ENCODE results near the gene IQGAP2. TPM values are rescaled to one million over a fixed set of nuclear protein-coding genes. Genes with fewer than 3 reads are reported as not detected.
A peak's percentile ranks its signal among the peaks of the same experiment; 100 is the strongest.
"Not testable (repeated sequence)": the region's sequence is repeated elsewhere in the genome, so short reads cannot be mapped to it uniquely, and the experiment has no call there.

Gene IQGAP2
- total RNA-seq, 3 donors from 2014 or later (not counting 1 experiment from before 2014, with no cell fraction given), result 172 to 218 (median 207) TPM

- WGBS (ENCODE audit: insufficient coverage), result 55% methylated on average over 1 of the region's 1 CpG
Observed at GRCh38 chr5:76433261-76433660, 30.2 kb downstream of the IQGAP2 start.

DNA sequence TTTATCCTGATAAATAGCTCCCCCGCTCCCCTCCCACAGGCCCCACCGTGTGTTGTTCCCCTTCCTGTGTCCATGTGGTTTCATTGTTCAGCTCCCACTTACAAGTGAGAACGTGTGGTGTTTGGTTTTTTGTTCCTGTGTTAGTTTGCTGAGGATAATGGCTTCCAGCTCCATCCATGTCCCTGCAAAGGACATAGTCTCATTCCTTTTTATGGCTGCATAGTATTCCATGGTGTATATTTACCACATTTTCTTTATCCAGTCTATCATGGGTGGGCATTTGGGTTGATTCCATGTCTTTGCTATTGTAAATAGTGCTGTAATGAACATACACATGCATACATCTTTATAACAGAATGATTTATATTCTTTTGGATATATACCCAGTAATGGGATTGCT lies 34.4 kb downstream of the IQGAP2 start:
- not testable (repeated sequence) for H3K27me3 ChIP-seq (ENCODE audit: control insufficient read depth, insufficient read depth, low read length); H3K4me3 ChIP-seq (ENCODE audit: low read length); H3K36me3 Mint-ChIP-seq; H3K4me1 ChIP-seq (ENCODE audit: control insufficient read depth, insufficient read depth, low read length); H3K9me3 Mint-ChIP-seq; DNase-seq; H3K4me3 Mint-ChIP-seq; H3K27me3 Mint-ChIP-seq (ENCODE audit: low read depth in 2 of 2); H3K27ac ChIP-seq (ENCODE audit: low read length); H3K36me3 ChIP-seq (ENCODE audit: control insufficient read depth, insufficient read depth, low read length); ATAC-seq; H3K9me3 ChIP-seq (ENCODE audit: control insufficient read depth, insufficient read depth, low read length)
- Mint-ChIP-seq H3K27ac (peak overlapping the region; percentile 73 to 79), H3K4me1 (peaks cover 77 to 82% of the 10 kb centered on the region in 2 donors)
- intact Hi-C loops (cut with micrococcal nuclease), result loop anchor here (5.0 kb wide), 1 partner anchor 35 kb away; no protein-coding TSS in a partner anchor
- 80% methylated on average over 2 of the region's 3 CpGs for WGBS (ENCODE audit: insufficient coverage)

More at GRCh38 chr5:76433261-76433660, 30.2 kb downstream of the IQGAP2 start:
- no peak overlapping the region for H3K4me3 ChIP-seq (ENCODE audit: low read length)
- H3K4me1 Mint-ChIP-seq, result peaks cover 60 to 64% of the 10 kb centered on the region in 2 donors
- H3K36me3 Mint-ChIP-seq, result no peaks in the 10 kb centered on the region
- TF ChIP-seq CTCF (IDR thresholded peaks at IDR 0.05), result no peak
- peak overlapping the region; percentile 84 to 87 for H3K27ac Mint-ChIP-seq
- peak overlapping the region; percentile 13 for H3K4me3 Mint-ChIP-seq
- intact Hi-C loops (cut with micrococcal nuclease), result no loop called here
- no peaks in the 10 kb centered on the region for H3K27me3 ChIP-seq (ENCODE audit: control insufficient read depth, insufficient read depth, low read length)
- H3K36me3 ChIP-seq (ENCODE audit: control insufficient read depth, insufficient read depth, low read length), result no peaks in the 10 kb centered on the region
- H3K9me3 Mint-ChIP-seq, result peaks cover 0 to 2% of the 10 kb centered on the region in 2 donors
- H3K27me3 Mint-ChIP-seq (ENCODE audit: low read depth in 2 of 2), result no peaks in the 10 kb centered on the region
- H3K9me3 ChIP-seq (ENCODE audit: control insufficient read depth, insufficient read depth, low read length), result peaks cover 5% of the 10 kb centered on the region
- H3K4me1 ChIP-seq (ENCODE audit: control insufficient read depth, insufficient read depth, low read length), result peaks cover 7% of the 10 kb centered on the region
- DNase-seq (no peak), ATAC-seq (no peak)
- no peak overlapping the region for H3K27ac ChIP-seq (ENCODE audit: low read length)

DNA sequence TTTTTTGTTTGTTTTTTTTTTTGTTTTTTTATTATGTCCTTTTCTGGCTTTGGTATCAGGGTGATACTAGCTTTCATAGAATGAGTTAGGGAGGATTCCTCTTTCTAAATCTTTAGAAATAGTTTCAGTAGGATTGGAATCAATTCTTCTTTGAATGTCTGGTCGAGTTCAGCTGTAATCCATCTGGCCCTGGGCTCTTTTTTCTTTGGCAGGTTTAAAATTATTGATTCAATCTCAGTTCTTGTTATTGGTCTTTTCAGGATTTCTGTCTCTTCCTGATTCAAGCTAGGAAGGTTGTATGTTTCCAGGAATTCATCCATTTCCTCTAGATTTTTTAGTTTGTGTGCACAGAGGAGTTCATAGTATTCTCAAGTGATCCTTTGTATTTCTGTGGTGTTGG lies 34.9 kb downstream of the IQGAP2 start:
- no peak overlapping the region for H3K4me3 Mint-ChIP-seq

DNA sequence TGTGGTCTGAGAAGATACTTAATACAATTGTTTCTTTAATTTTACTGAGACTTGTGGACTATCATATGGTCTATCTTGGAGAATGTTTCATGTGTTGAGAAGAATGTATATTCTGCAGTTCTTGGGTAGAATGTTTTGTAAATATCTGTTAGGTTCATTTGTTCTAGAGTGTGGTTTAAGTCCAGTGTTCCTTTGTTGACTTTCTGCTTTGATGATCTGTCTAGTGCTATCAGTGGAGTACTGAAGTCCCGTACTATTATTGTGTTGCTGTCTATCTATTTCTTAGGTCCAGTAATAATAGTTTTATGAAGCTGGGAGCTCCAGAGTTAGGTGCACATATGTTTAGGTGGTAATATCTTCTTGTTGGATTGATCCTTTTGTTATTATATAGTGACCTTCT lies 36.1 kb downstream of the IQGAP2 start:
- Histone ChIP-seq H3K9me3 (ENCODE audit: control insufficient read depth, insufficient read depth, low read length) (peaks cover 5% of the 10 kb centered on the region), H3K27me3 (ENCODE audit: control insufficient read depth, insufficient read depth, low read length) (no peaks in the 10 kb centered on the region), H3K27ac (ENCODE audit: low read length) (no peak overlapping the region), H3K4me3 (ENCODE audit: low read length) (no peak overlapping the region), H3K4me1 (ENCODE audit: control insufficient read depth, insufficient read depth, low read length) (peaks cover 5% of the 10 kb centered on the region), H3K36me3 (ENCODE audit: control insufficient read depth, insufficient read depth, low read length) (peaks cover 3% of the 10 kb centered on the region)
- TF ChIP-seq CTCF (IDR thresholded peaks at IDR 0.05), result no peak
- Mint-ChIP-seq H3K27me3 (ENCODE audit: low read depth in 2 of 2) (no peaks in the 10 kb centered on the region), H3K27ac (peak overlapping the region; percentile 73 to 79), H3K36me3 (no peaks in the 10 kb centered on the region), H3K4me3 (no peak overlapping the region), H3K4me1 (peaks cover 76 to 79% of the 10 kb centered on the region in 2 donors), H3K9me3 (peaks cover 0 to 2% of the 10 kb centered on the region in 2 donors)
- 74% methylated on average over 1 of the region's 1 CpG for WGBS (ENCODE audit: insufficient coverage)
- DNase-seq (no peak), ATAC-seq (no peak)
- intact Hi-C loops (cut with micrococcal nuclease), result loop anchor here (5.0 kb wide), 1 partner anchor 33 kb away; no protein-coding TSS in a partner anchor

More for the DNA sequence above, 34.9 kb downstream of the IQGAP2 start:
- 83% methylated on average over 1 of the region's 1 CpG for WGBS (ENCODE audit: insufficient coverage)
- no peak for TF ChIP-seq CTCF (IDR thresholded peaks at IDR 0.05)
- Mint-ChIP-seq H3K36me3 (no peaks in the 10 kb centered on the region), H3K4me1 (peaks cover 77 to 82% of the 10 kb centered on the region in 2 donors), H3K27me3 (ENCODE audit: low read depth in 2 of 2) (no peaks in the 10 kb centered on the region), H3K9me3 (peaks cover 0 to 2% of the 10 kb centered on the region in 2 donors), H3K27ac (peak overlapping the region; percentile 73 to 79)
- intact Hi-C loops (cut with micrococcal nuclease), result loop anchor here (5.0 kb wide), 1 partner anchor 34 kb away; no protein-coding TSS in a partner anchor
- Histone ChIP-seq H3K9me3 (ENCODE audit: control insufficient read depth, insufficient read depth, low read length) (peaks cover 5% of the 10 kb centered on the region), H3K27ac (ENCODE audit: low read length) (no peak overlapping the region), H3K27me3 (ENCODE audit: control insufficient read depth, insufficient read depth, low read length) (no peaks in the 10 kb centered on the region), H3K4me3 (ENCODE audit: low read length) (no peak overlapping the region), H3K4me1 (ENCODE audit: control insufficient read depth, insufficient read depth, low read length) (peaks cover 5% of the 10 kb centered on the region), H3K36me3 (ENCODE audit: control insufficient read depth, insufficient read depth, low read length) (peaks cover 3% of the 10 kb centered on the region)
- DNase-seq (no peak), ATAC-seq (no peak)
